Epidermal melanocyte (primary cell): ENCODE data around the gene PRAME.
"Not testable (repeated sequence)": the region's sequence is repeated elsewhere in the genome, so short reads cannot be mapped to it uniquely, and the experiment has no call there.

Experiments
- DNase-seq: peaks from one replicate; pipeline ENCODE4 v3.0.0; 2011; ENCODE audit warnings: low spot score; ENCODE audit not compliant: insufficient read length

The PRAME gene, protein sequence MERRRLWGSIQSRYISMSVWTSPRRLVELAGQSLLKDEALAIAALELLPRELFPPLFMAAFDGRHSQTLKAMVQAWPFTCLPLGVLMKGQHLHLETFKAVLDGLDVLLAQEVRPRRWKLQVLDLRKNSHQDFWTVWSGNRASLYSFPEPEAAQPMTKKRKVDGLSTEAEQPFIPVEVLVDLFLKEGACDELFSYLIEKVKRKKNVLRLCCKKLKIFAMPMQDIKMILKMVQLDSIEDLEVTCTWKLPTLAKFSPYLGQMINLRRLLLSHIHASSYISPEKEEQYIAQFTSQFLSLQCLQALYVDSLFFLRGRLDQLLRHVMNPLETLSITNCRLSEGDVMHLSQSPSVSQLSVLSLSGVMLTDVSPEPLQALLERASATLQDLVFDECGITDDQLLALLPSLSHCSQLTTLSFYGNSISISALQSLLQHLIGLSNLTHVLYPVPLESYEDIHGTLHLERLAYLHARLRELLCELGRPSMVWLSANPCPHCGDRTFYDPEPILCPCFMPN

GRCh38 chr22:22558972-22559603 is at the start of gene PRAME:
PRAME (minus strand) TSS chr22:22559265; CDS start chr22:22556832, 2,433 bp downstream.
- DNase-seq = no peak

- DNase-seq = not testable (repeated sequence)
These were observed 49.0 kb upstream of the PRAME start for GRCh38 chr22:22608022-22608421.

DNA sequence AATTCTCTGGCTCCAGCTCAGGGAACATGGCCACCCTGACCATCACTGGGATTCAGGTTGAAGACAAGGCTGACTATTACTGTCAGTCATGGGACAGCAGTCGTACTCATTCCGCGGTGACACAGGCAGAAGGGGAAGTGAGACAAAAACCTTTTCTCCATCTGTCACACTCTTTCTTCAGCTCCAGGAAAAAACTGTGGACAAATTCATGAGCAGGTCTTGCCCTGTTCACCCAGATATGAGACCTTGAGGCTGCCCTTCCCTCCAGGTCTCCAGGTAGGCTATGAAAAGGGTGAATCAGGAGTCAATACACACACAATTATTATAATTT is 46.0 kb upstream of the PRAME start:
- no peak for DNase-seq

GRCh38 chr22:22604326-22605073 is 45.4 kb upstream of the PRAME start:
- no peak for DNase-seq

DNA sequence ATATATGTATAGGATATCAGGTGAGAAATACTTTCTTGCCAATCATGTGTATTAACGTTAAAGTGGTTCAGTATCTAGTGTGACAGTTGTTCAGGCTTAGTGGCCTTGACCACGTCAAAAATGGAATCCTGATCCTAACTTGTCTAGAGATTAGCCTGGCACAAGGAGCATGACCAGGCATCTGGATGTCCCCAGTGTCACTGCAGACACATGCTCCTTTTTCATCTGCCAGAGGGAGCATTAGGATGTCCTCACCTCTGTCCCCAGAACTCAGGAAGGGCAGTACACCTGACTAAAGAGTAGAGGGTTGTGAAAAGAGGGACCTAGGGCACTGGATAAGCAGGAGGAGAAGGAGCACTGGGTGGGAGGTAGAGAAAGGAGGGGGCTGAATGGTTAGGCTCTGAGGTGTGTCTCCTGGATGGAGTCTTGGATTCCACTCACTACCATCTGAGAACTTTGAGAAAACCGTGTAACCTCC is 44.4 kb upstream of the PRAME start:
- no peak for DNase-seq

DNA sequence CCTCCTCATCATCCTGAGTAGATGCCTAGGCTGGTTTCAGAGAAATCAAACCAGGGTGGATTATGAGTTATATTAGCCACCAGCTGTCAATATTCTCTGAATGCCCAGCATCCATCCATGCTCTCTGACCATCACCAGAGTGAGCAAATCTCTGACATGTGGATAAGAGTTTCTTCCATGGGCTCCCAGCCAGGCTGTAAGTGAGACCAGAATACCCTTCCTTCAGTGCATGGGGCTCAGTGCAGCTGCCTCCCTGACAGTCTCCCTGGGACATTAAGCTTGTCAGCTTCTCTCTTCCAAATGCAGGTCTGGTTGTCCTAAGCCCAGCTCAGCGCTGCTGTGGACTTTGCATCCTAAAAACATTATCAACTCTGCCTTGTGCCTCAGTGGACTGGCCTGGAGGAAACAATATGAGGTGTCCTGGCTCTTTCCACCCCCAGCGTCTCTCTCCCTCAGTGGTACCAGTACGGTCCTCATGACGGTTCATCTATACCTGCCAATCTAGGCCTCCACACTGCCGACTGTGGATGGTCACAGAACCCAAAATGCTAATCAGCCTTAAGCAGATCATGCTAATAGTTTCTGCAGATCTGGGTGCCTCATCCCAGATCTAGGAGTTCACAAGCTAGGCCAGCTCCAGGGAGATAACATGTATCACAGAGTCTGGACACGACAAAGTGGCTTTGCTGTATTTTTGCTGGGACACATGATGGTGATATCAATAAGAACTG is 41.6 kb upstream of the PRAME start:
- no peak for DNase-seq

DNA sequence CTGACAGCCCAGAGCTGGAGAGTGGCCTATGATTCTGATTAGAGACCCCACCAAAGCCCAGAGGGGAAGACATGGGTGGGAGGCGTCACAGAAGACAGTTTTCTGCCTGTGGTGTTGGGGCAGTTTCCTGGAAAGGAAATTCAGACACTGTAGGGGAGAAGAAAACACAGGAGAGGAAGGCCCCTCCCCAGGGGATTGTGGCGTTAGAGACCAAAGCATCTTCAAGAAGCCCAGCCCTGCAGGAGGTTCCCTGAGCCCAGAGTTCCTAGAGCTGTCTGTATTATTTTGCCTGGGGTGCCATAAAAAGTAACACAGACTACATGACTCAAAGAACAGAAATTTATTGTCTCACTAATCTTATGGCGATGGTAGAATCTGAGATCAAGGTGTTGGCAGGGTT is 40.2 kb upstream of the PRAME start:
- no peak for DNase-seq

GRCh38 chr22:22598144-22598543 is 39.1 kb upstream of the PRAME start:
- no peak for DNase-seq

GRCh38 chr22:22595001-22595835 is 36.2 kb upstream of the PRAME start:
- DNase-seq = no peak

DNA sequence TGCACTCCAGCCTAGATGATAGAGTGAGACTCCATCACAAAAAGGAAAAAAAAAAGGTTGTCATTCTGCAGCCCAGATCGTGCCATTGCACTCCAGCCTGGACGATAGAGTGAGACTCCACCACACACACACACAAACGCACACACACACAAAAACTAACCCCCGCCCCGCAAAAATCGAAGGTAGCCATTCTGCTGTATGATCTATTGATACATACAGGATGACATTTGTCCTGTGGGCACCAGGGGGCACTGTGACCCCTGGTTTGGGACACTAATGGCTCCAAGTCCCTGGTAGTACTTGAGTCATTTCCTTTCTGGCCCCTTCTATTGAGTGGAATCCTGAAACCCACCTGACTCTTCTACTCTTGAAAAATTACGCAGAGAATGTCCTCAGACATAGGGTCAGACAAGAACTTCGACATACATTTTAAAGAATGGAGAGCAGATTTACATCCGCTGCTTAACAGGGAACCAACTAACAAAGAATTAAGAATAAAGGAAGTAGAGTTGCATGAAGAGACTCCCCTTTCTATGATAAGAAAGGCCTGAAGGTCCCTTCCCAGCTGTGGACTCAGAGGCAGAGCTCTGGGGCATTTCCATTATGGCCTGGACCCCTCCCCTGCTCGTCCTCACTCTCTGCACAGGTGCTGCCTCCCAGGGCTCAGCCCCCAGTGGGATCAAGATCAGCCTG is 35.0 kb upstream of the PRAME start:
- DNase-seq = no peak

- DNase-seq = no peak
These were observed 34.2 kb upstream of the PRAME start for GRCh38 chr22:22593250-22593649.

GRCh38 chr22:22591348-22592299 is 32.6 kb upstream of the PRAME start:
- no peak for DNase-seq

- no peak for DNase-seq
These were observed 31.2 kb upstream of the PRAME start for GRCh38 chr22:22590136-22590891.

- DNase-seq = no peak
These were observed 29.6 kb upstream of the PRAME start for GRCh38 chr22:22588485-22589164.

DNA sequence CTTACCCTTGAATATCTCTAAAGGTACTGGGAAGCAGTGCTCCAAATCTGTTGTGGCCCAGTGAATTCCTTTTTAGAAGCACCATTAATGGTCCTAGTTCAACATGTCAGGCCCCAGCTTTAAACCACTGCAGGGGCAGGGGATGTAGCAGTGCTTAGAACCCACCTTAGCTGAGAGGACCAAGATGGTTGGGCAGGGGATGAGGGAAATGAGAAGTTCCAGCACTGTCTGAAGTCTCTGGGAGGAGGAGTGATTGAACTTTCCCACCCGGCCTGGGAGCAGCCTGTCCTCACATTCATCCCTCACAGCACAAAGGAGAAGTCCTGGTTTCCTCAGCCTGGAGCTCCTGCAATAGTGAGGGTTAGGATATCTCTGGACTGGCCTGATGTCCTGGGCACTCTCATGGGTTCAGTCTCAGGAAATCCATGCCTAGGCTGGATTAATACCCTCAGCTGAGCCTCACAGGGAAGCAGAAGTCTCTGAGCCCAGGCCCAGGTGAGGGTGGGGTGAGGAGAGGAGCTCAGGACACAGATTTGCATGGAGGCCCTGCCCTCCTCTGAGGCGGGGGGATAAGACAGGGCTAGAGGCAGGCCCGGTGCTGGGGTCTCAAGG is 28.6 kb upstream of the PRAME start:
- no peak for DNase-seq

GRCh38 chr22:22584722-22585121 is 25.7 kb upstream of the PRAME start:
- DNase-seq = no peak

DNA sequence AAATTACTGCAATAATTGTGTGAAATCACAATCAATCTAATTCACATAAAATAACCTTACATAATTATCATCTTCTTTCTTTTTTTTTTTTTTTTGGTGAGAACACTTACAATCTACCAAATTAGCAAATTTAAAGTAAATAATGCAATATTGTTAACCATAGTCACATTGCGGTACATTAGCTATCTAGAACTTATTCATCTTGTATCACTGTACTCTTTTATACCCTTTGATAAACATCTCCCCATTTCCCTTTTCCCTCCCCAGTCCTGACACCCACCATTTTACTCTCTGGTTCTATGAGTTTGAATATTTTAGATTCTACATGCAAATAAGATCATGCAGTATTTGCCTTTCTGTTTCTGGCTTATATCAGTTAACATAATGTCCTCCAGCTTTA is 24.0 kb upstream of the PRAME start:
- DNase-seq = no peak
